ENCODE data around the gene CYLD. TPM values are rescaled to one million over a fixed set of nuclear protein-coding genes. Genes with fewer than 3 reads are reported as not detected.

Gene CYLD
- total and polyA plus RNA-seq, 3 donors from 2014 or later = 37.4 to 89.3 (median 48.4) TPM

GRCh38 chr16:50745940-50746339 is 4.1 kb downstream of the CYLD start:
- intact Hi-C loops (cut with DNase I; ENCODE audit: low total_unique reads) = no loop called here
- DNase-seq = no peak
- Histone ChIP-seq H3K9me3 (no peaks in the 10 kb centered on the region), H3K4me3 (no peak overlapping the region), H3K27me3 (no peaks in the 10 kb centered on the region), H3K27ac (no peak overlapping the region), H3K4me1 (no peaks in the 10 kb centered on the region), H3K36me3 (ENCODE audit: low read depth, missing control alignments) (no peaks in the 10 kb centered on the region)
- no peak for TF ChIP-seq CTCF (IDR thresholded peaks at IDR 0.05)
- TF ChIP-seq POLR2A (IDR thresholded peaks at IDR 0.05) = no peak
- 90 to 94% methylated on average over 4 of the region's 4 CpGs for WGBS, 2 donors

- intact Hi-C loops (cut with DNase I; ENCODE audit: low total_unique reads) = no loop called here
- DNase-seq = no peak
- Histone ChIP-seq H3K4me3 (no peak overlapping the region), H3K9me3 (no peaks in the 10 kb centered on the region), H3K36me3 (ENCODE audit: low read depth, missing control alignments) (no peaks in the 10 kb centered on the region), H3K4me1 (no peaks in the 10 kb centered on the region), H3K27ac (no peak overlapping the region), H3K27me3 (no peaks in the 10 kb centered on the region)
- WGBS, 2 donors = 71 to 72% methylated on average over 7 of the region's 7 CpGs
- TF ChIP-seq CTCF (IDR thresholded peaks at IDR 0.05) (no peak), POLR2A (IDR thresholded peaks at IDR 0.05) (no peak)
Measured at GRCh38 chr16:50747207-50747956, 5.5 kb downstream of the CYLD start.

- Histone ChIP-seq H3K36me3 (ENCODE audit: low read depth, missing control alignments) (no peaks in the 10 kb centered on the region), H3K27ac (no peak overlapping the region)
- 80 to 88% methylated on average over 6 of the region's 6 CpGs for WGBS, 2 donors
Measured at GRCh38 chr16:50751528-50751927, 9.6 kb downstream of the CYLD start.

GRCh38 chr16:50752471-50753235 is 10.8 kb downstream of the CYLD start:
- TF ChIP-seq CTCF (IDR thresholded peaks at IDR 0.05) (no peak), POLR2A (IDR thresholded peaks at IDR 0.05) (no peak)
- H3K4me3 ChIP-seq = no peak overlapping the region
- H3K27me3 ChIP-seq = no peaks in the 10 kb centered on the region
- intact Hi-C loops (cut with DNase I; ENCODE audit: low total_unique reads) = no loop called here
- H3K27ac ChIP-seq = no peak overlapping the region
- H3K36me3 ChIP-seq (ENCODE audit: low read depth, missing control alignments) = no peaks in the 10 kb centered on the region
- WGBS, 2 donors = 87 to 88% methylated on average over 4 of the region's 4 CpGs
- H3K9me3 ChIP-seq = no peaks in the 10 kb centered on the region
- DNase-seq = no peak
- H3K4me1 ChIP-seq = no peaks in the 10 kb centered on the region

More at GRCh38 chr16:50751528-50751927, 9.6 kb downstream of the CYLD start:
- TF ChIP-seq CTCF (IDR thresholded peaks at IDR 0.05) = no peak
- TF ChIP-seq POLR2A (IDR thresholded peaks at IDR 0.05) = no peak
- intact Hi-C loops (cut with DNase I; ENCODE audit: low total_unique reads) = no loop called here
- no peak for DNase-seq
- Histone ChIP-seq H3K27me3 (no peaks in the 10 kb centered on the region), H3K4me1 (no peaks in the 10 kb centered on the region), H3K9me3 (no peaks in the 10 kb centered on the region), H3K4me3 (no peak overlapping the region)
